ENCODE measurements around the gene BRD3.

The BRD3 gene

DNA sequence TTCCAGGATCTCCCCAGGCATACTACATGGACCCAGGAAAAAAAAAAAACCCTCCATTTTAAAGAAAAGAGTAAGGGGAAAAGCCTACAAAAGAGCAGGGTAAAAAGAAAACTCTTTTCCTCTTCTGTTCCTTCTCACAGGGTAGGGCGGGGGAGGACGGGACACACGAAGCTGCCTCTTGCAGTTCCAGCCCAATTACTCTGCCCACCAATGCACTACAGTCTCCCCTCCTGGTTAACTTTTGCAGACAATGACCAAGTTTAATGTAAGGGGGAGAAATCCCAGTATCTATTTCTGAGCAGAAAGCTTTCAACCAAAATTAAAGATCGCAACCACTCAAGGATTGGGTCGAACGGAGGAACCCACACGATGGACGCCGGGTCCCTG lies 1.3 kb downstream of the BRD3 start:
- peak in 1 of 2 donors; percentile 19 for DNase-seq

DNA sequence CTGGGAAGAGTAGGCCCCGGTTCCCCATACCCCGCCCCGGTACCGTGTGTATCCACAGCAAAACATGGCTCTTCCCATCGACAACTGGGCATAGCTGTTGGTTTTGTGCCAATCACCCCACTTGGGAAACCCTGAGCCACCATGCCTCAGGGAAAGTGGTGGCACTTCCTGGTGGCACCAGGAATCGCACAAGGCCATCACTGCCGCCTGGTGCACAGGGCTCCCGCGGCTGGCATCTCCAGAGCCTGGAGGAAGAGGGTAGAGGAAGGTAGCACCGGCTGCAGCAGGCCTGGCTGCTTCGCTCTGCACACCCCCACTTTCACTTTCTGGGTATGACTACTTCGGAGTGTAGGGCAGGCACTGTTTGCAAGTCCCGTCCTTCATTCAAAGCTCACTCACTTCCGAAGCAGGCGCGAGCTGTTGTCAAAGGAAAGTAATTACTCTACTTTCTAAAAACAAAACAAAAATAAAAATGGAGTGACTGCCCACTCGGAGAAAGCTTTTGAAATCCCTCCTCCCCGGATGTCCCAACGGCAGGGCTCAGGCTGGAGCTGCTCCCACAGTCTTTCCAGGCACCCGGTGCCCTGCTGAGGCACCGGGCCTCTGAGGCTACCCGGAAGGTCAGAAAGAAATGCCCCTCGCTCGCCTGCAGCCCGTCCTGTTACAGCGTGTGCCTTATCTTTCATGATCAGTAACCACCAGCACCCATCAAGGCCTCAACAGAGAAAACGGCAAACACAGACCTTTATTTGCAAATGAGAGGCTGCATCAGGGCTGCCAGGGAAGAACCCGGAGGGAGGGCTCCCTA lies 2.0 kb downstream of the BRD3 start:
- DNase-seq: peak; percentile 67 to 70

DNA sequence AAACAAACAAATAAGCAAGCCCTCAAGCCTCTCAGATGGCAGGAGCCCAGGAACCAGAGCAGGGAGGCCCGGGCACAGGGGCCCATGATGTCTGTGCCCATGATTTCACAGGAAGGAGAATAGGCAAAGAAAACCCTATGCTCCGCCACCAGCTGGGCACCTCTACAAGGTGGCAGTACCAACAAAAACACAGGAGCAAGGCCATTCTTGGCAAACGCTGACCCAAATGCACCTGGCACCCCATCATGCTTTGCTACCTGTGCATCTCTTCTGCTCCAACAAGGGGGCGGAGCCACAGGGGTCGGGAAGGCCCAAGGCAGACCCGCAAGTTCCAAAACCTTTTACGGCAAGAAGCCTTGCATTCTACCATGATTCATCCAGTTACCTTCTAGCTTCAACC lies 3.1 kb downstream of the BRD3 start:
- no peak for DNase-seq

DNA sequence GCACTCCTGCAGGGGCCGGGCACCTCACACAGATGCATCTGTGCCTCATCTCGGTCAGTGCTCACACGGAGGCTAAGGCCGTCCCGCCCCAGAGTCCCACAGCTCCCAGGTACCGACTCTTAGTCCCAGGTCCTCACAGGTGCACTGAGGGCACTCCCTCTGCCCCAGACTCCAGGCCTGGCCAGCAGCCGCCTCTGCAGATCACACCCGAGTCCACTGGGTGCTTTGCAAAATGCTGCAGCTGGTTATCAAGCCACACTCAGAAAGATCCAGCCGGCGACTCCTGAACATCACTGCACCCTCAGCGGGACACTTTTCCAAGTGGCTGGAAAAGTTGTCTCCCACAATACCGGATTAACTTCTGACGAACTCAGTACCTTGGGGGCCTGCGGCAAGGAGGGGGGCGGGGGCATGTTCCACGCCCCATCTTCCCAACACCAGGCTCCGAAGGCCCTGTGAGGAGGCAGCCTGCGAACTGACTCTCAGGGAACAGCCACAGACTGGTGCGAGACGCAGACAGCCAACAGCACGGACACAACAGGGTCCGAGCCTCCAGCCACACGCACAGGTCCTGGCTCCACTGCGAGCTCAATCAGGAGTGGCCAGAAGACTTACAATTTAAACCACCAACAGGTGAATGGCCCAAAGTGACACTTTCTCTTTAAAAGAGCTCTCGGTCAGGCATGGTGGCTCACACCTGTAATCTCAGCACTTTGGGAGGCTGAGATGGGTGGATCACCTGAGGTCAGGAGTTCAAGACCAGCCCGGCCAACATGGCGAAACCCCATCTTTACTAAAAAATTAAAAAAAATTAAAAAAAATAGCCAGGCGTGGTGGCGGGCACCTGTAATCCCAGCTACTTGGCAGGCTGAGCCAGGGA lies 4.0 kb downstream of the BRD3 start:
- no peak for DNase-seq

DNA sequence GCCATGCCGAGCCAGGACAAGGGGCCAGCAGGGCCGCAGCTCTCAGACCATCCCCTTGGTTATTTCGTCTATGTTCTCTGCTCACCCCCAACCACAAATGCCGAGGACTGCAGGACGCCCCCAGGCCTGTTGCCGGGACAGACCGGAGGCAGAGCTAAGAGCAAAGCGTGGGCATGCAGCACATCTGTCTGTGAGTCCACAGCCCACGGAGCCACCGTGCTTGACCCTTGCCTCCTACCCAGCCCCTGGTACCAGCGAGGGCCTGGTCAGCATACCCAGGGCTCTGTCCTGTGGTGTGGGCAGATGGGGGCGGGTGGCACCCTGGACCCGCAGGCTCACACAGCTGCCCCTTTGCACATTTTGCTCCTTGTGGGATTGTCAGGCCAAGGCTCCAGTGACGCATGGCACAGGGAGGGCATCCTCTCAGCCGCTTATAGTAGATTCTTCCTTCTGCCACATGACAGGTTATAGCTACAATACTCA lies 4.7 kb downstream of the BRD3 start:
- no peak for DNase-seq

DNA sequence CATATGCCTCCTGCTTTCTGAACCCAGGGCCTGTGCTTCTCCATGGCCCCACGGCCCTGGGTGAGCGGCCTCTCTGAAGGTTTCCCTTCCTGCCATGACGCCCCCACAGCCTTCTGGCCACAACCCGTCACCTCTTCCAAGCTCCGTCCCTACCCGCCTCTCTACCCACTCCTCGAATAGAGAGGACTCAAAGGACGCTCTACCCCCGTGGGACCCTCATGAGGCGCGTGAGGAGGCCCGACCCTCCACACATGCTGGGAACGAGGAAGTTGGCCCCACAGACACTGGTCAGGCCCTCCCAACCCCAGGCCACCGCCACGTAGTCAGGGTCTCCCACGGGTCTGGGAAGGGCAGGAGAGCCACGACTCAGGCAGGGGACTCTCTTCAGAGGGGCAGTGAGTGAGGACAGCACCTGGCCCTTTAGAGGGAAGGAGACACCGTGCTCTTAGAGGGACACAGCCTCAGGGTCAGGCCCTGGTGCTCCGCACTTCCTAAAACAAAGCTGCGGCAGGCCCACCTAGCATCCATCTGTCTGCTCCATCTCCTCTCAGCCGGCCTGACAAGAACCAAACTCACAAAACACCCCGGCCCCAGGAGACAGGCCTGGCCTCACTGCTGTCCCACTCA lies 5.3 kb downstream of the BRD3 start:
- DNase-seq: no peak

DNA sequence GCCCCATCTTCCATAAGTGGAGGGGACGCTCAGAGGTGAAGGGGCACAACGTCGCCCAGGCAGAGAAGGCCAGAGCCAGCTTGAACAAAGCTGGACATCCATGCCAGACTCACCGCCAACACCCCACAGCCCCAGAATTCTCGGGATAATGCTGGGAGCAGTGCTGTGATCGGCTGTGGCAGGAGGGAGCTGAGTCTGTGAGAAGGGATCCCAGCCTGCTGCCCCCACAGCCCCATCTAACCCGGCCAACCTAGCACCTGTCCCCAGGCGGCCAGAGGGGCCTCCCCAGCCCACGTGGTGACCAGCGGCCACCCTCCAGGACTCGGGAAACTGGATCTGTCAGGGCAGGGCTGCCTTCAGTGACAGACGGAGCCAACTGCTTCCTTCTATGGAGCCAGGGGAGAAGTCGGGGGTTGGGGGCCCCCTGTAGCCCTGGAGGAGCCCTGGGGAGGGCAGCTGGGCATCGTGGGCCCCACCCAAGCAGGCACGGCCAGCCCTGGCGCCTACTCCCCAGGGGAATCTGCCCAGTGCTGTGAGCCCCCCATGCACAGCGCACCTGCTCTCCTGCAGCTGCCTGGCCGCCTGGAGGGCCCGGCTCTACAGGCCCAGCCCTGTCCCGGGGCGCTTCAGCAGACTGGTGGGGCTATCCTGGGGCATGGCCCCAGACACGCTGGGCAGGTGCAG lies 6.0 kb downstream of the BRD3 start:
- DNase-seq: no peak

DNA sequence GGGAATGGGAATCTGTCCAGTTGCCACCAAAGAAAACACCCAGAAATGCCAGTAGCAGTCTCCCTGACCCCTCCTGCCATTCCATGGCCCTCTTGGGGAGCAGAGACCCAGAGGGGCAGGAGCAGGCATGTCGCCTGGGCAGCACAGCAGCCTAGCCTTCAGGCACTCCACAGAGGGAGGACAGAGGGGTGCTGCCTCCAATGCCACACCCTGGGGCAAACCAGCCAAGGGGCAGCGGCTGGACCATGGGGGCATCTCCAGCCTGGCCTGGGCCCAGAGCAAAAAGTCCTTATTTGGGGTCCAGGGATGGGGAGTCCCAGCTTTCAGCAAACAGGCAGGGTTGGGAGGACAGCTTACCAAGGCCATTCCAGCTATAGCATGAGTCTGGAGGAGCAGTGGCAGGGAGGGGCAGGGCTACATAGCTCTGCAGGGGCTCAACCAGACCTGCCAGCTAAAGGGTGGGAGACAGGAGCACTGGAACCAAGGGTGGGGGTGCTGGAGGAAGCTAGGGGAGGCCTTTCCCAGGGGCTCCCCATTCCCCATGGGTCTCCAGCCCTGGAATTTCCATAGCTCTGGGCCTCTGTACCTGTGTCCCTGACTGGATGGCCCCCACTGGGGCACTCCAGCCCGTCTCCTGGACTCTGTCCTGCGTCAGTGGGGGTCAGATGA lies 6.7 kb downstream of the BRD3 start:
- no peak for DNase-seq

DNA sequence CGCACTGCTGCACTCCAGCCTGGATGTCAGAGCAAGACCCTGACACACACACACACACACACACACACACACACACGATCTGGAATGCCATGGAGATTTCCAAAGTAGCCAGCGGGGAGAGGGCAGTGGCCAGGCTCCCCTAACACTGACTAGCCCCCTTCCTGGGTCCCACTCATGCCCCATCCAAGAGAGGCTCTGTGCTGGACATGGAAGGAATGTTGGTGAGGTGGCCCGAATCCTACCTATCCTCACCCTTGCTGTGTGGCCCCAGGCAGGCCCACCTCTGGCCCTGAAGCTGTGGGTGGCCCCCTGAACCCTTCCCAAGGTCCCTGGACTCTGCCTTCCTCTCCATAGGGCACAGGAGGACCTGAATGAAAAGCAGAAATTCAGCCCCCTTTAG lies 7.3 kb downstream of the BRD3 start:
- DNase-seq: no peak

DNA sequence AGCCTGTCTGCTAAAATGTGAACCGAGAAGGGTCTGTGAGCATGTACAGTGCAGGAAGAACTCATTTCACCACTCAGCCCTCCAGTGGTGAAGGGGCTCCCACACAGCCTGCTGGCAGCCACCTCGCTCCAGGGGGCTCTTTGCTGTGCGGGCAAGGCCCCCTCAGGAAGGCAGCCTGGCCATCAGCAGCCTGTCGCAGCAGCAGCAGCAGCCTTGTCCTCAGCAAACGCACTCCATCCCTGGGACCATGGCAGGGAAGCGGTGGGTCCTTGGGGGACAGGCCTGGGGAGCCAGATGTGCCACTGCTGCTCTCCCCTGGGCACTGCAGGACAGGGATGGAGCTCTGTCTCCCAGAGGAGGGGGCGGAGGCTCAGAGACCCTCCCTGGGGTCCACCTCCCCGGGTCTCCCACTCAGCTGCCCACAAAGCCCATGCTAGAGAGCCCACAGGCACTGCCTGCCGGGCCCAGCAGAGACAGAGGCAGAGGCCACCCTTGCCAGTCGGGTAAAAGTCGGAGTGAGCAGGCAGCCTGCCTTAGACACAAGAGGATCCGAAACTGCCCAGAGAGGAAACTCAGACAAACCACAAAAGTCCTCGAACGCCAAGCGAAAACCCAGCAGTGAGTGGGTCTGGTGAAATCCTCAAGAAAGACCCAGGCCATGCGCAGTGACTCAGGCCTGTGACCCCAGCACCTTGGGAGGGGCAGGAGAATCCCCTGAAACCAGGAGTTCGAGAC lies 8.0 kb downstream of the BRD3 start:
- peak in 1 of 2 donors; percentile 37 for DNase-seq

DNA sequence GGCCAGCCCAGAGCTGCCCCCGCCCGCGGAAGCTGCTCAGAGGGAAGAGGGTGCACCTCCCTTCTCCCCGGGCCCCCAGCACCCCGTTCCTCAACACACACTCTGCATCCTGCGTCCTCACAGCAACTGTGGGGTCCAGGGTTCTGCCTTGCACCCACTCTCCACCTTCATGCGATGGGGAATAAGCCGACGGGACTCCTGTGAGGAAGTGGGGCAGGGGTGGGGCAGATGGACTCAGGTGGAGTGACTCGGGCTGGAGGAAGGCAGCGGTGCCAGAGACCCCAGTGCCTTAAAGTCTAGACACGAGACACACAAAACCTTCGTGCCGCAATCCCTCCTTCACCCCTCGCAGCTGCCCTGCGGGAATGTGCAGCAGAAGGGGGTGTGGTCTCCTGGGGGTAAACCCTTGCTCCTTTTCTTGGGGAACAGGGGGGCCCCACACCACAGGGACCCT lies 8.6 kb downstream of the BRD3 start:
- DNase-seq: no peak

DNA sequence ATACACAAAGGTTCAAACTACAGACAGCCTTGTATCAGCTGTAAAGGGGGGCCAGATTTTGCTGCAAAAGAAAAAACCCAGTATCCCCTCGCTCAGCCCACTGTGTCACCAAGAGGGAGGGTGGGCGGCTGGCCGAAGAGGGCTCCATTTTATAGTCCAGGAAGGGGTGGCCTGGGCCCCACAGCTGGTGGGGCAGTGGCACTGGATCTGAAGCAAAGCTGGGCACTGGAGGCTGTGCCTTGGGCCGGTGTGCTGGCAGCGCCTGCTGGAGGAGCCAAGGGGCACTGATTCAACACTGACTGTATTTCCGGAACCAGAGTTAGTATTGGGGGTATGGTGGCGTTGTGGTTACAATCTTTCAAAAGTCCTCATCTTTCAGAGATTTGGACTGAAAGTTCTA lies 9.1 kb downstream of the BRD3 start:
- DNase-seq: no peak

DNA sequence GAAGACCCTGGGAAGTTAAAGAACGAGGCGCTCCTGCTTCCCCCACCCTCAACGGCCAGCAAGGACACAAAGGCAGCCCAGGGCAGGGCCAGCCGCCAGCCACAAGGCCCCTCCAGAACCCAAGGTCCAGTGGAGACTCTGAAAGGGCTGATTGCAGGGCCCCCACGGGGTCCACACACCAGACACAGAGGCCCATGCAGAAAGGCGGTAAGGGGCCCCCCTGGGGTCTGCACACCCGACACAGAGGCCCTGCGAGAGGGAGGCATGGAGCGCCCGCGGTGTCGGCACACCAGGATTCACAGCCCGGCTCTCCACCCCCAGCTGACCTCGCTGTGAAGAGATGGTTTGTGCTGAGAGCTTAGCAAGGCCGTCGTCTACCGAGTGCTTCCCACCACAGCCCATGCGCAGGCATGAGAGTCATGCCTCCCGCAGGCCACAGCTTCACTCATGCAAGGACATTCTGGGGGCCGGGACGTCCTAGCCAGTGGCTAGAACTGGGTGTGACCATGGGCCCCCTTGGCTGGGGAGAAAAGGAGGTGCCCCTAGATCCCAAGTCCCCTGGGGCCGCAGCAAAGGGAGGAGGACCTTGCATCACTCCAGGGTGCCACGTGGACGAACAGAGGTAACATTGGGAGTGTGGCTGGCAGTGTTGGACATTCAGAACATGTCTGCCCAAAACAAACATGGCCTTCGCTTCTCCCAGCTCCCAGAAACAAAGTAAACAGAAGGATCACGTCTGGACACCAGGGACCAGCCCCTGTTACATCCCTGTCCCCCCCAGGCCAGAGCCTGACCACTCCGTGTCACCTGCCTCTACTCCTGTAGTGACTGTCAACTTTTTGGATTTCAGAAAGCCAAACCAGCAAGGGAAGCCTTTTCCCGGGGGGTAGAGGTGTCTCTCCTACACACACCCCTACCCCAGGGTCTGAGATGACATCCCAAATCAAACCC lies 9.8 kb downstream of the BRD3 start:
- no peak for DNase-seq

DNA sequence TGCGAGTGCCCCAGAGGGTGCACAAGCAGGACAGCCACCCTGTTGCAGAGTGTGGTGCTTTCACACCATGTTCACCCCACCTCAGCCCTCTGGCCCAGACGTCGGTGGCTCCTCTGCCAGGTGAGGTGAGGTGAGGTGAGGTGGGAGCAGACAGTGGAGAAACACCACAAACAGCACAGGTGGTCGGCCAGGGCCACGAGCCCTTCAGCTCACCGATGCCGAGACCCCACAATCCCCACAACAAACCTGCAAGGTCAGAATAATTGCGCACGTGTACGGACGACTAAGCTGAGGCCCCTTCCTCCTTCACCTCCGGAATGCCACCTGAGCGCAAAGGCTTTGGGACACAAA lies 10.5 kb downstream of the BRD3 start:
- DNase-seq: no peak

DNA sequence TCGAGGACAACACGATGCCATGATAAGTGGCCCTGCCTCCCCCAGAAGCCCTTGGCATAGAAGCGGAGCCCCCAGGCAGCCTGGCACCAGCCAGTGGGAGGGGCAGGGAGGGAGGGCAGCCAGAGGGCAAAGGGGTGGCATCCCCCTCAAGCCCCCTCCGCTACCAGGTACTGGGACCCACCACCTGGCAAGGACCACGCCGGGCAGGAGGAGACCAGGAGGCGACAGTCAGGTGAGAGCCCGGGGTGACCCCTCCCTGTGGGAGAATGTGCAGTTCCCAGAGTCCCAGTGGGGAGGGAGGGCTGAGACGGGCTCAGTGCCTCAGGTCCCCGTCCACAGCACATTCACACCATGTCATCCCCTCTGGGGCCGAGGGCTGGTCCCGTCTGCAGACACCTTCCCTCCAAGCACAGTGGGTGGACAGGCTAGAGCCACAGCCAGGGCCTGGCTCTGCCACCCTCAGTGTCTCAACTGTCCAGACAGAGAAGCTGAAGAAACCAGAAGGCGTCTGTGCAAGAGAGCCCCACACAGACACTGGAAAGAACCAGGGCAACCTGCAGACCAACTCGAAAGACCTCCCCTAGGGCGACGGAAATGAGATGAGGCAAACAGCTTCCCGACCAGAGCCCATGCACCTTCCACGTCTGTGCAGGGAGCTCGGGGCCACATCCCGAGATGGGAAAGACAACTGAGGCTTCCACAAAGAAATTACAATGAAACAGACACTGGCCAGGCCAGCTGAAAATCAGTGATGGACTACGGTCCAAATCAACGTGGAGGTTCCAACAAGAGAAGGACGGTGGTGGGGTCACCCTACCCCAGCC lies 11.1 kb downstream of the BRD3 start:
- no peak for DNase-seq

DNA sequence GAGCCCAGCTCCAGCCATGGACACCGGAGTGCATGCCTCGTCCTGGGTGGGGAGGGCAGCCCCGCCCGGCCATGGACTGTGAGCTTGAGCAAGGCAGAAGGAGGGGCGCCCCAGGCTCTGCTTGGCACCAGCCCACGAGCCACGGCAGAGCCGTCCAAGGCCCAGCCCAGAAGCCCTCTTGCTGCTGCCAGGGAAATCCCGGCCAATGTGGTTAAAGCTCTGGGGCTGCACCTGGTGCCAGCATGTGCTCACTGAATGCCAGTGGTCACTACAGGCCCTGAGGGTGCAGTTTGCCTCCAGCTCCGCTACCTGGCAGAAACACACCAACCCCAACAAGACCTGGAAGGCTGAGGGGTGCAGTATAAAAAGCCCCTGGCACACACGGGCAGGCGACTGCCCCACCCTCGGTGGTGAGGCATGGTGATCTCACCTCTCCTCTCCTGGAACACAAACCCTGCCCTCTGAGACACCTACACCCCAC lies 11.8 kb downstream of the BRD3 start:
- no peak for DNase-seq

DNA sequence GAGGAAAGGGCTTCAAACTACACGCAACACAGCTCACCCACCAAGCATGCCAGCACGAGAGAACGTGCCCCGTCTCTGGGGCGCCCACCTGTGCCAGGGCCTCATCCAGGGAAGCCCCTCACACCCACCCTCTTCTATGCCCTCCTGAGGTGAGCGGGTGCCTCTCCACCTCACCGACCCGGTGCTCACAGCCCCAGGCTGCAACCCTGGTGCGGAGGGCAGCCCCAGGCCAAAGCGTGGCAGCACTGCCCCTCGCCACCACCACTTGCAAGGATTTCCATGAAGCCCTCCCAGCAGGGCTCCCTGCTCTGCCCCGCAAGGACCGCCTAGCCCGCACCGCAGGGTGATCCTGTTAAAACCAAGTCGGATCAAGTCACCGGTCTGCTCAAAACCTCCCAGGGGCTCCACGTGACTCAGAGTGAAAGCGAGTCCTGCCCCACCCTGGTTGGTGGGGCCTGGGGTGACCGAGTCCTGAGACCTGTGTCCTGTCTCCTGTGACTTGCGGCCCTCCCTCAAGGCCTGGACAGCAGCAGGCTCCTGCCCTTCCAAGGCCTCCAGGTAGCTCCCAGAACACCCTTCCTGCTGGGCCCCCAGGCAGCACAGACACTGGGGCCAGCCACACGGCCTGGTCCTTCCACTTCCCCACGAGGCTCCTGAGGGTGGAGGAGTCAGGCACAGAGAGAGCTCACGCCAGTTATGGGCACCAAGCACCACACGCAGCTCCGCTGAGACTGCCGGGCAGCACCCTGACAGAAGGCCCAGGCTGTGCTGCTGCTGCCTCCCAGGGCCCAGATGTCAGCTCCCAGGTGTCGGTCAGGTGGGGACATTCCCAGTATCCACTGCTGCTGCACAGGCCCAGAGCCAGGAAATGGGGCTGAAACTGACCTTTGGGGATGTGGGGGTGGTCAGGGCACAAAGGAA lies 12.7 kb downstream of the BRD3 start:
- no peak for DNase-seq

Measured in stimulated activated CD4-positive, alpha-beta T cell treated with anti-CD3 and anti-CD28 coated beads, Interleukin-2, amount 100 ng/mL, for 24 hours (primary cell).